ENCODE results near the gene FBXL7.

GRCh38 chr5:15627647-15628046 is 127.7 kb downstream of the FBXL7 start:
- TF ChIP-seq CTCF (IDR thresholded peaks at IDR 0.05) (no peak), POLR2A (IDR thresholded peaks at IDR 0.05) (no peak)

All from right lobe of liver (tissue), 4 donors.